OCI-M2 (cell line): ENCODE measurements around the gene PLXDC2.

ENCODE experiments used
- DNase-seq: peaks from one replicate; lab custom pipeline; 2025; ENCODE audit not compliant: unreplicated experiment; lab: John Stamatoyannopoulos, UW

PLXDC2 gene

DNA sequence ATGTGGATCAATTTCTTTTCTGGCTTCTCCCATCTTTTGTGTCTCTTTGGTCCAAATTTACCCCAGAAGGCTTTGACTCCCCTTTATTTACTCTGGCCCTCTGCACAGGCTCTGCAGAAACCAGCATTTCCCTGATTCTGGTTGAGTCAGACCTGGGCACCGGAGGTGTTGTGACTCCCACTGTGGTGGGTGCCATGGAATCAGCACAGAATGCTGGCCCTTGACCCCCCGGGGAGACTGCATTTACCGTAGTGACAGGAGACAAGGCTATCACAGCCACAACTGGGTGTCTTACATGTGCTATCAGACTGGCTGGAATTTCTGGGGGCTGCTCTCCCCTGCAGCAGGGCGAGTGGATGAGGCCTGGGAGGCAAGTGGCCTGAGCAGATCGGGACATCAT is 37.6 kb downstream of the PLXDC2 start:
- no peak for DNase-seq

- DNase-seq, result no peak
Observed at GRCh38 chr10:19857876-19858275, 41.6 kb downstream of the PLXDC2 start.

DNA sequence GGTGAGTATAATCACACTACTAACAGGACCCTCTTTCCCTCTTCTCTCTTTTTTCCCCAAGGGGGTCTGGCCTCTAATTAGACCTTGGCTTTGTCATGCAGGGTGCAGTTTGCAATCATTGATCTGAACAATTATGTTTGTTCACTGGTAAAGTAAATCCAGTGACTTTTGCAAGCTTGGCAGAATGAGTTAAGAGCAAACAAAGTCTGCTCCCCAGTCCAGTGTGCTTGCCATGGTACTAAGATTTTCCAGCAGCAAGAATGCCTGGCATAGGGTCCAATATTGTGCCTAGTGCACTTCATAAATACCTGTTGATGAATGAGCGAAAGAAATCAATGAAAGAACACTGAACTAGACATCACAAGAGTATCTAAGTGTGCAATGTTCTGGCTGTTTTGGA is 43.9 kb downstream of the PLXDC2 start:
- DNase-seq, result no peak

DNA sequence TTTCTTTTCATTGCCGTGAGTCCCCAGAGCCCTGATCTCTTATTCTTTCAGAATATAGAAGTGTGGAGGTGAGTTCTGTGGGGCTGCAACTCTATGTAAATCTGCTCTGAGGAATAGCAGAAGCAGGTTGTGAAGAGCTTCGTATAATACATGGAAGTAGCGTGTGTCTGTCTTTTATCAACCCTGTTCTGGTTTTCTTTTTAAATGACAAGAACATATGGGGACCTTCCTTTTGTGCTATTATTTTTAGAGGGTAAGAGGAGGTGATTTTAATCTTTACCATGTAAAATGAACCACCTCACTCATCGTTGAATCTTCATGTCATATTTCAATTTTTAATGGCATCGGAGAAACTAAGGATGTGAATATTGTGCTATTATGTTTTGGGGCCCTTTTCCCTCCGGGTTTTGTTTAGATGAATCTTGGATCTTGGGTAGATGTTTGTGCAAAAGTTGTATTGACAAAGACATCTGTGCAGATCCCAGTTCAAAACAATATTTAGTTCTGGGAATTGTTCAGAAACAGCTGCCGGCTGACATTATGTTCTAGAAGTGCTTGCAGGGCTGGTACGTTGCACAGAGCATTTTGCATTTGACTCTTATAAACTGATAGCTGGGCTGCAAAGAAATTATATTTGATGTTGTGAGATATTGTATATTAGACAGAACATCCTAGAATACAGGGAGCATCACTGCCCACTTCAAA is 46.7 kb downstream of the PLXDC2 start:
- no peak for DNase-seq

DNA sequence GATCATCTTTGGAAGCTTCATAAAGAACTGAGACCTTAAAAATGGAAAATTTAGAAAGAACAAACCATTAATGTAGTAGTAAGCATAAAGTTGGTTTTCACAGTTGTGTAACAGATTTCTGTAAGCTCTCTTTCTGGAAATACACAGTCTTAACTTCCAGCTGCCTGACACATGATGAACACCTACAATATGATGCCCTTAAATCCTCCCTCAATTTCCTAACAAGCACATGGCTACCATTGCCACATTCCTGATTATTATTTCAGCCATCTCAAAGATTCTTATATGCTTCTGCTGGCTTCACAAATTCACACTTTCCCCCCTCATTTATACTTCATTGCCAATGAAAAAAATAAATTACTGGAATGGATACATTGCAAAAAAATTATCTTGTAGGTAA is 49.4 kb downstream of the PLXDC2 start:
- DNase-seq, result no peak

DNA sequence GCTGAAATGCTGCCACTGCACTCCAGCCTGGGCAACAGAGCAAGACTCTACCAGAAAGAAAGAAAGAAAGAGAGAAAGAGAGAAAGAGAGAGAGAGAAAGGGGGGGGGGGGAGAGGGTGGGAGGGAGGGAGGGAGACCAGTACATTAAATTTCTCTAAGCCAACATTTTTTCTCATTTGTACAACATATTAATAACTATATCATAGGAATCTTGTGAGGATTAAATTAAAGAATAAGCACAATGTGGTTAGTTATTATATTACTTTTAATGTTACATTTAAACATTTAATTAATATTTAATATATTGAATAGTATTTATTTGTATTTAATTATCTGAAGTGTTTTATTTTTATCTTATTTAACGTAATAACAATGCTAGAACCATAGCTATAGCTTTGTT is 53.1 kb downstream of the PLXDC2 start:
- DNase-seq, result no peak

GRCh38 chr10:19872504-19873271 is 56.5 kb downstream of the PLXDC2 start:
- no peak for DNase-seq

GRCh38 chr10:19874190-19874589 is 58.0 kb downstream of the PLXDC2 start:
- DNase-seq, result no peak

DNA sequence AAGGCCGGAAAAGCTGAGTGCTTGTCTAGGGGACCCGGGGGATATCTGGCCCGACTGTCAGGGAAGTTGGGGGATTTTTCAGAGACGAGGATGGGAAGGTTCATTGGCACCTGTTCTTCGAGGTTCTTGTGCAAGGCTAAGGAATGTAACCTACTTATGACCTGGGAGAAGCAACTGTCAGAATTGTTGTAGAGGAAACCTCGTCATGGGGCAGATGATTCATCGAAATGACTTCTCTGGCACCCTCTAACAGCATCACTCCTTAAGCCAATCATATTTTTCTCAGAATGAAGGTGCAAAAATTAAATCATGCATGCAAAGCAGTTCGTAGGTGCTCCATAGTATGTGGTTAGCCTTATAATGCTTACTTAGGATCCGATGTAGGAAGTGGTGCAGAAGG is 58.6 kb downstream of the PLXDC2 start:
- DNase-seq, result no peak

DNA sequence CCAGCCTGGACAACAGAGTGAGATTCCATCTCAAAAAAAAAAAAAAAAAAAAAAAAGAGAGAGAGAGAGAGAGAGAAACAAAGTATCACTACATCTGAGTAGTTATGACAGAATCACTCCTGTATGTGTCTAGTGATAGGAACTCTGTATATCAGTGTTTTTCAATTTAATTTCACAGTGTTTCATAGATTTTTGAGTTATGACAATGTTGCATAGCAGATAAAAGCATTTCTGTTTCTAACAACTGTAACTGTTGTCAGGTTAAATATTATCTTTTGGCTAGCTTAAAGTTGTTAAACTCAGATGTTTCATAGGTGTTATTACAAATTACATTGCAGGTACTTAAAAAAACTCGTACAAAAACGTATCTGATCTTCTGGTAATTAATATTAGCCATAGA is 60.3 kb downstream of the PLXDC2 start:
- DNase-seq, result no peak

- no peak for DNase-seq
Observed at GRCh38 chr10:19877466-19878255, 61.4 kb downstream of the PLXDC2 start.

DNA sequence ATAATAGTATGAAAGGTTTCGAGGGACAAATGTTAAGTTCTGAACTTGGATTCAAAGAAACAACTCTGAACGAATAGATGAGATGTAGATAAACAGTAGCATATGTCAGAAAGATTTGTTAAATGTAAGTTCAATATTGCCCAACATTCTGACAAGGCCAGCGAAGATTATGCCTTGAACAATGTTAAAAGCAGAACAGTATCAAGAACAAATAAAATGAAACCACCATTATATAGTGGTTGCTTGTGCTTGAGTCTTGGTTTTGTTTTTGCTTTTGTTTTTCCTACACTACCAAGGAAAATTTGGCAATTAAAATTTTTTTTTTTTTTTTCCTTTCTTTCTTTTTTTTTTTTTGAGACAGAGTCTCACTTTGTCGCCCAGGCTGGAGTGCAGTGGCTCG is 66.4 kb downstream of the PLXDC2 start:
- DNase-seq, result no peak

GRCh38 chr10:19888061-19888660 is 71.9 kb downstream of the PLXDC2 start:
- no peak for DNase-seq

DNA sequence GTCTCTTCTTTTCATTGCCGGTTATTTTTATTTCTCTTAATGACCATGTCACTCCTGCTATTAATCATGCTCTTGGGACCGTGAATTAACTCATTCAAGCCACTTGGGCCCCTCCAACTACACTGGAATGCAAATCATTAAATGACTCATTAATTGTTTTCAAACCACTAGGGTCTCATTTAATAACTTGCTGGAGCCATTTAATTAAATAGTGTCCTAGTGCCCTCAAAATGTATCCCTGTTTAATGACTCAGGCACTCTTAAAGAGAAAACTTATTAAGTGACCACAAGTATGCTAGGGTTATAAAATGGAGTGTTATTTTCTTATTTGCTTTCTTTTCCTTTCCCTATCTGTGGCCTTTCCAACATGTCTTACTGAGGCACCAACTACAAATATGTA is 73.0 kb downstream of the PLXDC2 start:
- DNase-seq, result no peak

DNA sequence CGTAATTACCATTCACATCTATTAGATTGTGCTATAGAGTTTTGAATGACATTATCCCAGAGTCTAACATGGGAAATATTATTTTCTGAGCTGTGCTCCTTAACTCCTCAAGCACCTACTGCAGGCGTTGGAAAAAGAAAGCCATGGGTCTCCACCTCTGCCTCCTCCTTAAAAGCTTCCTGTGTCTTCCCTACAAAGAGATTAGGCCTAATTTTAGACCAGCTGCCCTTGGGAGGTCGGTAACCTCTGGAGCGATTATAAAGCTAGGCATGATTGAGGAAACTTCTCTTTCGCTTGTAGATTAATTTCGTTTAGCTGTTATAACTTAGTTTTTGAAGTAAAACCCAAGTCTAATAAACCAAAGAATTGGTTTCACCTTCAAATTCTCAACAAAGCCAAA is 75.2 kb downstream of the PLXDC2 start:
- no peak for DNase-seq

DNA sequence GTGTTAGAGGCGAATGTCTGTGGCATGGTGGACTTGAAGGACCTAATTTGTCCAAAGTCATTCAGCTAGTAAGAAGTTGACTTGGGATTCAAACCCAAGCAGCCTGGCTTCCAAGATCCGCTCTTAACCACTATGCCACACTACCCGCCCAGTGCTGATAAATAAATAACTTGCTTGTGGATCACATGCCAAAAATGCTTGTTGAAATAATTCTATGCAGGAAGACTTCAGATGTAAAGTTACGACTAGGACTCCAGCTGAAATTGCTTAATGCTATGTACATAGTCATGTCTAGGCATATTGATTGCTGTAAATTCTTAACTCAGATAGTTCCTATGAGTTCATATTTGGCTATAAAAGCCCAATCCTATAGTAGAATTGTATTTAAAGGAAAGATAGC is 76.0 kb downstream of the PLXDC2 start:
- DNase-seq, result no peak

DNA sequence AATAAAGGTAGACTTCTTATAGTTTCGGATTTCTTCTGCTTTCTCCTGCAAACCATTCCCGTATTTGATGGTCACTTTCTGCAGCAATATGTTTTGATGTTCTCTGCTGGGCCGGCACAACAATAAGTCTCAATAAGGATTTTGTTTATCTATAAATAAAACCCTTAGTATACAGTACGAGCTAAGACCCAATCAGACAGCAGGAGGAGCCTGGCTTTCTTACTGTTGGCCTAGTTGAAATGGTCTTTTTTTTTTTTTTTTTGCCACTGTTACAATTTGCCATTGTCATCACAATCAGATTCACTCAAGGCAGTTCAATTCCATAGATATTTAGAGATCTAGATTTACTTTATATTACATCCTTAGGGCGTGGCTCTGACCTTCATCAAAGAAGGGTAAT is 76.4 kb downstream of the PLXDC2 start:
- no peak for DNase-seq

- DNase-seq, result no peak
Observed at GRCh38 chr10:19895500-19895899, 79.3 kb downstream of the PLXDC2 start.

DNA sequence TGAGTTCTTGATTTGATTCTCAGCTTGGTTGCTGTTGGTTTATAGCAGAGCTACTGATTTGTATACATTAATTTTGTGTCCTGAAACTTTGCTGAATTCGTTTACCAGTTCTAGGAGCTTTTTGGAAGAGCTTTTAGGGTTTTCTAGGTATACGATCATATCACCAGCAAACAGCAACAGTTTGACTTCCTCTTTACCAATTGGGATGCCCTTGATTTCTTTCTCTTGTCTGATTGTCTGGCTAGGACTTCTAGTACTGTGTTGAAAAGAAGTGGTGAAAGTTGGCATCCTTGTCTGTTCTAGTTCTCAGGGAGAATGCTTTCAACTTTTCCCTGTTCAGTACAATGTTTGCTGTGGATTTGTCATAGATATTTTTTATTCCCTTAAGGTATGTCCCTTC is 86.2 kb downstream of the PLXDC2 start:
- DNase-seq, result no peak

DNA sequence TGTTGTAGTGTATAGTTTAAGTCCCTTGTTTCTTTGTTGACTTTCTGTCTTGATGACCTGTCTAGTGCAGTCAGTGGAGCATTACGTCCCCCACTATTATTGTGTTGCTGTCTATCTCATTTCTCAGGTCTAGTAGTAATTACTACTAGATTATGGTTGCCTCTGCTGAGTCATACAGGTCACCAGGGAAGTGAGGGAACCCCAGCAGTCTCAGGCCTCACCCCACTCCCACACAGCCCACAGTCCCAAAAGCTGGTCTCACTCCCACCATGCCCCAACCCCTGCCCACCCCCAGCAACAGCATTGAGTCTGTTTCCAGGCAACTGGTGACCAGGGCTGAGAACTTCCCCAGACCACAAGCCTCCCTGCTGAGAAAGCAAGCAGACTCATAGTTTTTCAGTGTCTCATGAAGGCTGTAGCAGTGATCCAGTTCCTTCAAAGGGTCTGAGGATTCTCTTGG is 88.0 kb downstream of the PLXDC2 start:
- no peak for DNase-seq

DNA sequence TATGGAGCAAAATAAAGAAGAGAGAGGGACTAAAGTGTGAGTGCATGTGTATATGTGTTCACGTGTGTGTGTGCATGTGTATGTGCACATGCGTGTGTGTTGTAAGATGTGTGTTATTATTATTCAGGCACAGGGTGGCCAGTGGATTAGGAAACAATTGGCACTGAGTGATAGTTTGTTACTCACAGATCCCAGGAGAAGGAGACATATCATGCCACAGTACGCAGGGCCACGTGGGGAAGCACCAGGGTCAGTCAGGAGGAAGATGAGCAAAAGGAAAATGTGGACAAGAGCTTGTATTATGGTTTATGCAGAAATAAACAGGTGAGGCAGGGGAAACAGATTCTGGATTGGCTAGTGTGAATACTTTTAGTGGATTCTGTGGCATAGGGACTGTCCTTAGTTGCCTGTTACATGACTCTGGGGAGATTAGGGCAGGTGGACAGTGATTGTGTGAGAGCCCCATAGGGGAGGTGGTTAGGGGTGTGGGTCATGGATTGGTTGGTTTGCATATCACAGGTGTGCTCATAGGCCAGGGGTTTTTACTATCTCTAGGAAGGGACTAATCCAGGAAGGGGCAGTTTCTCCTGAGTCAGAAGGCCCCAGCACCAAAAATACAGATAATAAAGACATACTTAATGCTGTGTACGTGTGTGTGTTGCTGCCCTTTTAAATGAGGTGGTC is 90.0 kb downstream of the PLXDC2 start:
- DNase-seq, result no peak
